IPS DF 6.9 (cell line): Measurements from ENCODE around the gene NUP93.

ENCODE experiments used
- DNase-seq: peaks from one replicate; pipeline ENCODE4 v3.0.0-alpha.2; 2013; ENCODE audit warnings: low read depth, low spot score
- H3K27ac ChIP-seq: one replicate; pipeline ENCODE4 v1.5.1; 2013; ENCODE audit warnings: low read length, control low read depth
- H3K27me3 ChIP-seq: 2 replicates; pipeline ENCODE4 v1.6.1; 2013; ENCODE audit warnings: mild to moderate bottlenecking, low read length; ENCODE audit not compliant: control insufficient read depth, insufficient read depth
- H3K36me3 ChIP-seq: 2 replicates; pipeline ENCODE4 v1.6.1; 2013; ENCODE audit warnings: low read length; ENCODE audit not compliant: control insufficient read depth, insufficient read depth
- H3K4me1 ChIP-seq: 2 replicates; pipeline ENCODE4 v1.6.1; 2013; ENCODE audit warnings: low read length; ENCODE audit not compliant: control insufficient read depth, insufficient read depth
- H3K4me3 ChIP-seq: 2 replicates; pipeline ENCODE4 v1.5.1; 2013; ENCODE audit warnings: mild to moderate bottlenecking, low read length
- H3K9me3 ChIP-seq: 2 replicates; pipeline ENCODE4 v1.6.1; 2013; ENCODE audit warnings: low read length, inconsistent platforms; ENCODE audit not compliant: control insufficient read depth, insufficient read depth
- WGBS: extraction: QIAGEN DNeasy Blood & Tissue Kit; methylation state at CpG from one replicate; pipeline ENCODE4 v1.1.7; 2013; ENCODE audit warnings: mixed read lengths, missing lambda C conversion rate; ENCODE audit not compliant: insufficient read length, insufficient coverage; 5-methylcytosine and 5-hydroxymethylcytosine counted together

NUP93 gene

GRCh38 chr16:56763291-56763916, 33.5 kb downstream of the NUP93 start:
- Histone ChIP-seq H3K9me3 (no peaks in the 10 kb centered on the region), H3K4me1 (no peaks in the 10 kb centered on the region), H3K4me3 (no peak overlapping the region), H3K36me3 (peaks cover 5% of the 10 kb centered on the region; the same call in 1 of the 2 replicates), H3K27ac (no peak overlapping the region), H3K27me3 (no peaks in the 10 kb centered on the region)
- no CpG with 5 or more reads among the region's 1 CpG for WGBS
- no peak for DNase-seq

- Histone ChIP-seq H3K36me3 (peaks cover 5% of the 10 kb centered on the region; the same call in 1 of the 2 replicates), H3K27ac (no peak overlapping the region), H3K9me3 (no peaks in the 10 kb centered on the region), H3K4me3 (no peak overlapping the region), H3K4me1 (no peaks in the 10 kb centered on the region), H3K27me3 (no peaks in the 10 kb centered on the region)
- WGBS, result no CpG with 5 or more reads among the region's 2 CpGs
- no peak for DNase-seq
Measured at GRCh38 chr16:56764835-56765234, 34.9 kb downstream of the NUP93 start.

- 100% methylated on average over 1 of the region's 4 CpGs for WGBS
- H3K36me3 ChIP-seq, result no peaks in the 10 kb centered on the region
- no peaks in the 10 kb centered on the region for H3K4me1 ChIP-seq
- H3K9me3 ChIP-seq, result no peaks in the 10 kb centered on the region
- no peak for DNase-seq
- H3K27me3 ChIP-seq, result no peaks in the 10 kb centered on the region
- no peak overlapping the region for H3K27ac ChIP-seq
- no peak overlapping the region for H3K4me3 ChIP-seq
Measured at GRCh38 chr16:56765949-56766348, 36.0 kb downstream of the NUP93 start.

GRCh38 chr16:56767024-56767423, 37.1 kb downstream of the NUP93 start:
- no CpG with 5 or more reads among the region's 3 CpGs for WGBS
- H3K4me3 ChIP-seq, result no peak overlapping the region
- H3K36me3 ChIP-seq, result no peaks in the 10 kb centered on the region
- H3K4me1 ChIP-seq, result no peaks in the 10 kb centered on the region
- no peaks in the 10 kb centered on the region for H3K9me3 ChIP-seq
- no peaks in the 10 kb centered on the region for H3K27me3 ChIP-seq
- no peak overlapping the region for H3K27ac ChIP-seq
- DNase-seq, result no peak

- Histone ChIP-seq H3K4me1 (no peaks in the 10 kb centered on the region), H3K36me3 (no peaks in the 10 kb centered on the region), H3K27ac (no peak overlapping the region), H3K27me3 (no peaks in the 10 kb centered on the region), H3K4me3 (no peak overlapping the region), H3K9me3 (no peaks in the 10 kb centered on the region)
- WGBS, result no CpG with 5 or more reads among the region's 3 CpGs
- no peak for DNase-seq
Measured at GRCh38 chr16:56769677-56770076, 39.7 kb downstream of the NUP93 start.

GRCh38 chr16:56771558-56772279, 41.8 kb downstream of the NUP93 start:
- no peak overlapping the region for H3K27ac ChIP-seq
- no CpG with 5 or more reads among the region's 5 CpGs for WGBS
- H3K4me1 ChIP-seq, result no peaks in the 10 kb centered on the region
- DNase-seq, result no peak
- no peaks in the 10 kb centered on the region for H3K36me3 ChIP-seq
- no peaks in the 10 kb centered on the region for H3K9me3 ChIP-seq
- no peak overlapping the region for H3K4me3 ChIP-seq
- no peaks in the 10 kb centered on the region for H3K27me3 ChIP-seq

GRCh38 chr16:56773532-56773931, 43.6 kb downstream of the NUP93 start:
- no CpG with 5 or more reads among the region's 3 CpGs for WGBS
- no peaks in the 10 kb centered on the region for H3K27me3 ChIP-seq
- no peaks in the 10 kb centered on the region for H3K9me3 ChIP-seq

GRCh38 chr16:56774016-56774680, 44.2 kb downstream of the NUP93 start:
- Histone ChIP-seq H3K9me3 (no peaks in the 10 kb centered on the region), H3K4me1 (no peaks in the 10 kb centered on the region), H3K27me3 (no peaks in the 10 kb centered on the region), H3K27ac (no peak overlapping the region), H3K4me3 (no peak overlapping the region), H3K36me3 (no peaks in the 10 kb centered on the region)
- no peak for DNase-seq
- no CpG with 5 or more reads among the region's 2 CpGs for WGBS

More at GRCh38 chr16:56773532-56773931, 43.6 kb downstream of the NUP93 start:
- H3K36me3 ChIP-seq, result no peaks in the 10 kb centered on the region
- no peak for DNase-seq
- no peak overlapping the region for H3K4me3 ChIP-seq
- H3K4me1 ChIP-seq, result no peaks in the 10 kb centered on the region
- H3K27ac ChIP-seq, result no peak overlapping the region

GRCh38 chr16:56775162-56775561, 45.2 kb downstream of the NUP93 start:
- Histone ChIP-seq H3K27me3 (no peaks in the 10 kb centered on the region), H3K36me3 (no peaks in the 10 kb centered on the region), H3K4me3 (no peak overlapping the region), H3K4me1 (no peaks in the 10 kb centered on the region), H3K9me3 (no peaks in the 10 kb centered on the region), H3K27ac (no peak overlapping the region)
- no peak for DNase-seq
- WGBS, result no CpG with 5 or more reads among the region's 4 CpGs

GRCh38 chr16:56776562-56776961, 46.6 kb downstream of the NUP93 start:
- WGBS, result no CpG with 5 or more reads among the region's 1 CpG

More at GRCh38 chr16:56776562-56776961, 46.6 kb downstream of the NUP93 start:
- Histone ChIP-seq H3K36me3 (no peaks in the 10 kb centered on the region), H3K4me1 (peaks cover 2% of the 10 kb centered on the region; the same call in 1 of the 2 replicates), H3K4me3 (no peak overlapping the region), H3K27me3 (no peaks in the 10 kb centered on the region), H3K9me3 (no peaks in the 10 kb centered on the region), H3K27ac (no peak overlapping the region)
- no peak for DNase-seq
